Endothelial cell of umbilical vein (primary cell): ENCODE data around the gene RBM20. TPM values are rescaled to one million over a fixed set of nuclear protein-coding genes. Genes with fewer than 3 reads are reported as not detected.

Experiments
- BruUV-seq: library from RNA; stranded (reverse); fragments of 400-500 nt; replicated peaks from 2 replicates; lab custom pipeline; 2021; lab: Mats Ljungman, UMichigan
- CTCF ChIA-PET: fragments of 300-600, 350-600 bp; sonication (Branson Sonifier 250); formaldehyde crosslinking; loops from one replicate; lab custom pipeline; 2021; ENCODE audit warnings: antibody characterized with exemption, inconsistent platforms; lab: Charles Lee
- POLR2A ChIA-PET: fragments of 300-600, 350-600 bp; sonication (Branson Sonifier 250); formaldehyde crosslinking; loops from one replicate; lab custom pipeline; 2021; ENCODE audit warnings: antibody characterized with exemption, inconsistent platforms; lab: Charles Lee
- DNase-seq: peaks from one replicate; pipeline ENCODE4 v3.0.0-alpha.2; 2011; ENCODE audit warnings: low read depth, low spot score
- FAIRE-seq: peaks from 2 replicates; lab custom pipeline; 2011; peaks lifted over from hg19 to GRCh38; lab: Jason Lieb, UNC
- H2AFZ ChIP-seq: 2 replicates; pipeline ENCODE4 v1.6.0; 2012; ENCODE audit warnings: low read depth, low read length, control low read depth, inconsistent platforms
- H3K27ac ChIP-seq: 2 replicates; pipeline ENCODE4 v1.5.1; 2011; ENCODE audit warnings: low read depth, mild to moderate bottlenecking, control low read depth, low read length, moderate library complexity; ENCODE audit not compliant: insufficient read depth
- H3K27me3 ChIP-seq, 2 experiments: 2 replicates each; pipeline versions ENCODE4 v1.6.0 to v1.6.1; 2011; ENCODE audit warnings: low read length in 2 of 2, mixed read lengths in 1 of 2; ENCODE audit not compliant: control insufficient read depth in 2 of 2, insufficient read depth in 2 of 2
- H3K36me3 ChIP-seq, 2 experiments: 2 replicates in 1 of 2; 3 replicates in 1 of 2; pipeline ENCODE4 v1.5.1; 2011; ENCODE audit warnings: low read length in 2 of 2, mild to moderate bottlenecking in 1 of 2, moderate library complexity in 1 of 2; ENCODE audit not compliant: control insufficient read depth in 2 of 2, insufficient read depth in 2 of 2; ENCODE audit errors: extremely low read depth in 1 of 2
- H3K4me1 ChIP-seq: 3 replicates; pipeline ENCODE4 v1.5.1; 2011; ENCODE audit warnings: mild to moderate bottlenecking, low read length; ENCODE audit not compliant: control insufficient read depth, insufficient read depth; ENCODE audit errors: extremely low read depth
- H3K4me2 ChIP-seq: 2 replicates; pipeline ENCODE4 v1.6.1; 2011; ENCODE audit warnings: low read length, control low read depth, mixed read lengths; ENCODE audit not compliant: insufficient read depth
- H3K4me3 ChIP-seq, 3 experiments: fragments of 200-600 bp in 1 of 3; sonication (generic), shearing (Covaris generic) in 1 of 3; replicated peaks in 1 of 3; 2 replicates each; pipeline ENCODE4 v1.5.1; 2011 to 2016; ENCODE audit warnings: control low read depth in 3 of 3, low read length in 3 of 3, mild to moderate bottlenecking in 2 of 3, inconsistent platforms in 1 of 3, low read depth in 1 of 3, moderate library complexity in 1 of 3; ENCODE audit not compliant: insufficient read depth in 1 of 3
- H3K79me2 ChIP-seq: 2 replicates; pipeline ENCODE4 v1.6.0; 2012; ENCODE audit warnings: low read length, inconsistent platforms; ENCODE audit not compliant: control insufficient read depth, insufficient read depth
- H3K9ac ChIP-seq: replicated peaks from 2 replicates; pipeline ENCODE3; 2011; ENCODE audit warnings: low read length, control low read depth; ENCODE audit not compliant: insufficient read depth; ENCODE audit errors: extremely low read depth
- H3K9me1 ChIP-seq: replicated peaks from 3 replicates; pipeline ENCODE4 v1.6.0; 2011; ENCODE audit warnings: mild to moderate bottlenecking, low read length; ENCODE audit not compliant: control insufficient read depth, insufficient read depth; ENCODE audit errors: extremely low read depth
- H3K9me3 ChIP-seq: replicated peaks from 2 replicates; pipeline ENCODE4 v1.5.1; 2012; ENCODE audit warnings: low read length, inconsistent platforms; ENCODE audit not compliant: control insufficient read depth, insufficient read depth
- H4K20me1 ChIP-seq: replicated peaks from 2 replicates; pipeline ENCODE3; 2011; ENCODE audit warnings: mild to moderate bottlenecking, low read length; ENCODE audit not compliant: control insufficient read depth, insufficient read depth; ENCODE audit errors: extremely low read depth
- CTCF ChIP-seq, 2 donors: IDR thresholded peaks; 1 replicate in 1 of 2; 2 replicates in 1 of 2; pipeline ENCODE4 v1.5.1; 2011; ENCODE audit warnings: low read length in 2 of 2, mild to moderate bottlenecking in 2 of 2, moderate library complexity in 2 of 2, control low read depth in 1 of 2, inconsistent platforms in 1 of 2, low read depth in 1 of 2; ENCODE audit not compliant: insufficient read depth in 1 of 2; ENCODE audit errors: extremely low read depth in 1 of 2
- EZH2 ChIP-seq: IDR thresholded peaks from 2 replicates; pipeline ENCODE4 v1.6.1; 2012; ENCODE audit warnings: borderline replicate concordance, low read depth, mild to moderate bottlenecking, moderate library complexity, low read length, inconsistent platforms; ENCODE audit not compliant: severe bottlenecking
- FOS ChIP-seq: IDR thresholded peaks from 2 replicates; pipeline ENCODE4 v1.6.1; 2011; ENCODE audit warnings: mild to moderate bottlenecking, low read length, moderate library complexity, borderline replicate concordance; ENCODE audit not compliant: insufficient read depth
- GATA2 ChIP-seq: IDR thresholded peaks from 2 replicates; pipeline ENCODE4 v1.7.0; 2011; ENCODE audit warnings: low read depth, mild to moderate bottlenecking, moderate library complexity, mixed read lengths, low read length; ENCODE audit not compliant: insufficient read length, insufficient read depth
- JUN ChIP-seq: IDR thresholded peaks from 2 replicates; pipeline ENCODE4 v1.6.1; 2011; ENCODE audit warnings: borderline replicate concordance, low read depth; ENCODE audit not compliant: insufficient read length, insufficient read depth
- MYC ChIP-seq: IDR thresholded peaks from one replicate; pipeline ENCODE4 v1.6.1; 2011; ENCODE audit warnings: mild to moderate bottlenecking, low read depth, low read length
- POLR2A ChIP-seq: IDR thresholded peaks from 2 replicates; pipeline ENCODE4 v1.6.1; 2012; ENCODE audit warnings: low read depth, mild to moderate bottlenecking, control low read depth, low read length
- POLR2AphosphoS5 ChIP-seq: IDR thresholded peaks from 2 replicates; pipeline ENCODE4 v1.6.1; 2012; ENCODE audit warnings: low read depth, mild to moderate bottlenecking, control low read depth, low read length, moderate library complexity; ENCODE audit not compliant: insufficient read depth
- dilution Hi-C: fragments of 300-500 bp; cut with MboI; formaldehyde crosslinking; loops from one replicate; pipeline ENCODE4 v1.15.0; 2019; ENCODE audit warnings: low sequenced_read_pairs; ENCODE audit not compliant: extremely low pct_ligation_motif_present
- intact Hi-C: fragments of 100-400 bp; cut with micrococcal nuclease; formaldehyde crosslinking; loops from one replicate; pipeline ENCODE4 v1.10.0; 2022
- polyA plus RNA-seq, 4 experiments: library from polyadenylated mRNA; depleted of rRNA in 3 of 4; stranded (reverse) in 3 of 4; unstranded in 1 of 4; fragments of >200 nt; gene quantifications; 2 replicates each; pipeline versions ENCODE4 v1.2.1 to v1.2.3, GENCODE V29; 2011 to 2012; ENCODE audit warnings: missing spikeins in 1 of 4
- total RNA-seq: library from RNA; stranded (reverse); gene quantifications from 2 replicates; pipeline ENCODE4 v1.2.3, GENCODE V29; 2021
- TF ChIP-seq, protein P1 (sequence below): IDR thresholded peaks from 2 replicates; pipeline ENCODE4 v1.6.1; 2011; ENCODE audit not compliant: insufficient read depth, insufficient read length

The RBM20 gene
- total and polyA plus RNA-seq, 2 donors (not counting 3 experiments of a cell fraction or from before 2014, with no cell fraction given) = 0.04 TPM; not detected in 1

DNA sequence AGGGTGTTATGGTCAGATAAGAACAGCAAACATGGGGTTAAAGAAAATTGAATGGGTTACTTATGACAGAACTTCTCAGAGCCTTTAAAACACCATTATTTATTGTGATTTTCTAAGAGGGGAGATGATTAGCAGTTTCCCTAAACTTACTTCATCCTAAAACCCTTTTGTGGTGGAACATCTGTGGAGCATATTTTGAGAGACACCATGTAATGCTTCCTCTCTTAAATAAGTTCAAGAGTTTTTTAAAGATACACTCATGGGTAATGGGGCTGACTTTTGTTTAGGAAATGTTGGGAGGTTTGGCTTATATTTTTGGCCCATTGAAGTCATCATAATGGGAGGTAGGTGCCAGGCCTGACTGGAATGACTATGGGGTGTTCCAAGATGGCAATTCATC is 219.2 kb downstream of the RBM20 start:
- H3K27me3 ChIP-seq = peaks cover 8 to 13% of the 10 kb centered on the region in 2 experiments
- POLR2A ChIA-PET = no interaction called here
- CTCF ChIA-PET = no interaction called here
- H3K36me3 ChIP-seq = no peaks in the 10 kb centered on the region
- no peak overlapping the region for H3K9ac ChIP-seq
- DNase-seq (no peak), FAIRE-seq (no peak)
- no peaks in the 10 kb centered on the region for H4K20me1 ChIP-seq
- H3K27ac ChIP-seq = no peak overlapping the region
- no peaks in the 10 kb centered on the region for H3K9me3 ChIP-seq
- H3K9me1 ChIP-seq = no peaks in the 10 kb centered on the region
- intact Hi-C loops = loop anchor here (5.0 kb wide), 1 partner anchor 86 kb away; no protein-coding TSS in a partner anchor
- TF ChIP-seq FOS (no peak), POLR2A (no peak), EZH2 (no peak), MYC (no peak), JUN (no peak), GATA2 (no peak), POLR2AphosphoS5 (no peak), CTCF (IDR thresholded peaks at IDR 0.05; ENCODE audit: extremely low read depth in 1 of 2, insufficient read depth in 1 of 2, low read depth in 1 of 2, low read length in 2 of 2) (no peak)
- TF ChIP-seq, protein P1, sequence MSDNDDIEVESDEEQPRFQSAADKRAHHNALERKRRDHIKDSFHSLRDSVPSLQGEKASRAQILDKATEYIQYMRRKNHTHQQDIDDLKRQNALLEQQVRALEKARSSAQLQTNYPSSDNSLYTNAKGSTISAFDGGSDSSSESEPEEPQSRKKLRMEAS = no peak
- no peak overlapping the region for H2AFZ ChIP-seq
- H3K79me2 ChIP-seq = no peaks in the 10 kb centered on the region
- no peaks in the 10 kb centered on the region for H3K4me1 ChIP-seq
- no TSS peak for BruUV-seq
- H3K4me3 ChIP-seq = no peak overlapping the region
- dilution Hi-C loops = no loop called here
- no peak overlapping the region for H3K4me2 ChIP-seq
